GM18517 (cell line): ENCODE measurements around the gene EPN2.

Source experiments
- ATAC-seq: cut with Tn5 transposase; IDR thresholded peaks from one replicate; pipeline ENCODE4 v1.9.1; 2021; ENCODE audit warnings: mild to moderate bottlenecking, moderate library complexity; ENCODE audit not compliant: unreplicated experiment

The EPN2 gene

GRCh38 chr17:19363114-19363438 is 125.9 kb downstream of the EPN2 start:
- no peak for ATAC-seq

GRCh38 chr17:19363460-19364035 is 126.4 kb downstream of the EPN2 start:
- no peak for ATAC-seq

- ATAC-seq: no peak
Measured at GRCh38 chr17:19364699-19365498, 127.7 kb downstream of the EPN2 start.

GRCh38 chr17:19365499-19365817 is 128.3 kb downstream of the EPN2 start:
- no peak for ATAC-seq

- no peak for ATAC-seq
Measured at GRCh38 chr17:19365833-19366636, 128.9 kb downstream of the EPN2 start.

- ATAC-seq: no peak
Measured at GRCh38 chr17:19366637-19366972, 129.4 kb downstream of the EPN2 start.

- ATAC-seq: no peak
Measured at GRCh38 chr17:19368229-19368628, 131.1 kb downstream of the EPN2 start.

- no peak for ATAC-seq
Measured at GRCh38 chr17:19369107-19369778, 132.1 kb downstream of the EPN2 start.

GRCh38 chr17:19369846-19370492 is 132.8 kb downstream of the EPN2 start:
- ATAC-seq: no peak

- ATAC-seq: no peak
Measured at GRCh38 chr17:19370493-19370960, 133.4 kb downstream of the EPN2 start.

- ATAC-seq: no peak
Measured at GRCh38 chr17:19371259-19372010, 134.3 kb downstream of the EPN2 start.

- no peak for ATAC-seq
Measured at GRCh38 chr17:19372011-19372370, 134.8 kb downstream of the EPN2 start.

- ATAC-seq: no peak
Measured at GRCh38 chr17:19372439-19372838, 135.3 kb downstream of the EPN2 start.

GRCh38 chr17:19372866-19373504 is 135.8 kb downstream of the EPN2 start:
- ATAC-seq: no peak

- no peak for ATAC-seq
Measured at GRCh38 chr17:19374136-19374535, 137.0 kb downstream of the EPN2 start.

- no peak for ATAC-seq
Measured at GRCh38 chr17:19375732-19376131, 138.6 kb downstream of the EPN2 start.

- ATAC-seq: no peak
Measured at GRCh38 chr17:19376811-19377210, 139.6 kb downstream of the EPN2 start.

- ATAC-seq: peak; percentile 85
Measured at GRCh38 chr17:19377602-19378415, 140.6 kb downstream of the EPN2 start.
